Upper lobe of right lung (tissue), 1 donor: ENCODE results near the gene TAS1R1. TPM values are rescaled to one million over a fixed set of nuclear protein-coding genes. Genes with fewer than 3 reads are reported as not detected.
"Not testable (repeated sequence)": the region's sequence is repeated elsewhere in the genome, so short reads cannot be mapped to it uniquely, and the experiment has no call there.

Experiments used
- ATAC-seq: fragments of 200-7000 bp; cut with Tn5 transposase; one replicate; pipeline ENCODE4 v1.9.1; 2020; ENCODE audit warnings: mild to moderate bottlenecking, moderate library complexity
- DNase-seq: peaks from one replicate; pipeline ENCODE4 v3.0.0-alpha.2; 2020
- H3K27ac ChIP-seq: fragments of 200-600 bp; one replicate; pipeline ENCODE4 v1.8.0; 2022
- H3K27me3 ChIP-seq: fragments of 200-600 bp; one replicate; pipeline ENCODE4 v1.8.0; 2022; ENCODE audit warnings: mild to moderate bottlenecking
- H3K36me3 ChIP-seq: fragments of 200-600 bp; one replicate; pipeline ENCODE4 v1.8.0; 2022
- H3K4me1 ChIP-seq: fragments of 200-600 bp; one replicate; pipeline ENCODE4 v1.8.0; 2022
- H3K4me3 ChIP-seq: fragments of 200-600 bp; one replicate; pipeline ENCODE4 v1.8.0; 2022; ENCODE audit warnings: mild to moderate bottlenecking
- H3K9me3 ChIP-seq: fragments of 200-600 bp; one replicate; pipeline ENCODE4 v1.8.0; 2022
- intact Hi-C: fragments of 100-400 bp; cut with DNase I; formaldehyde crosslinking; loops from one replicate; pipeline ENCODE4 v1.11.0; 2022
- total RNA-seq: library from RNA; stranded (reverse); fragmentation: NEBNext Ultra II Directional; extraction: Animal tissue kit (Norgen Biotek cat#: 25700); gene quantifications from one replicate; pipeline ENCODE4 v1.2.1, GENCODE V29; 2021
- TF ChIP-seq, protein P1 (sequence below): fragments of 200-600 bp; IDR thresholded peaks from one replicate; pipeline ENCODE4 v1.8.0; 2022; ENCODE audit warnings: antibody characterized with exemption
- donor health status: DM: no; HTN: yes; CAD: no; lungs with severe emphysema.

The TAS1R1 gene
- total RNA-seq, 1 donor from 2014 or later: not detected

DNA sequence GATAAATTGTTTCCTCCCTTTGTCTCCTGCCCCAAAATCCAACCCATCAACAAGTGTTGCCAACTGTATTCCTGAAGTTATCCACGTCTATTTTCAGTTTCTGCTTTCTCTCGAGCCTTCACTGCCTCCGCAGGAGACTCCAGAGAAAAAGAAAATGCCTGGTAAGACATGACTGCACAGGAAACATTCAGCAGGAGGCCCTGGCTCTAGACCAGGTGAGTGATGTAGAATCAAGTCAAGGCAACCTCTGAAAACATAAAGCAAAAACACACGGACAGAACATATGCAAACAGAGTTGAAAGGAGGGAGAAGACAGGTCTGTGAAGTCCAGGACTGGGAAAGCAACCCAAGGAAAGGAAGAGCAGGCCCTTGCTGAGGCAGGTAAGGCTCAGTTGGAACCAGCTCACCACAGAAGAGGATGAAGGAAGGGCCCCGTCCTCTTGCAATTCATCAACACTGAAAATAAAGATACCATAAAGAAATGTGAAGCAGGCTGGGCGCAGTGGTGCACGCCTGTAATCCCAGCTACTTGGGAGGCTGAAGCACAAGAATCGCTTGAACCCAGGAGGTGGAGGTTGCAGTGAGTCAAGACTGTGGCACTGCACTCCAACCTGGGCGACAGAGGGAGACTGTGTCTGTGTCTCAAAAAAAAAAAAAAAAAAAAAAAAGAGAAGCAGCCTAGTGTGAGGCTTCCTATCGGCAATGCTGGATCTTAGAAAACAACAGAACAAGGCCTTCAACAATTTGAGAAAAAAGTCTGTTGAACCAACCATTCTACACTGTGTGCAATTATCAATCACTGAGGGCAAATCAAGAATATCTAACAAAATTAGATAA lies 9.6 kb upstream of the TAS1R1 start:
- ATAC-seq: no peak
- TF ChIP-seq, protein P1, sequence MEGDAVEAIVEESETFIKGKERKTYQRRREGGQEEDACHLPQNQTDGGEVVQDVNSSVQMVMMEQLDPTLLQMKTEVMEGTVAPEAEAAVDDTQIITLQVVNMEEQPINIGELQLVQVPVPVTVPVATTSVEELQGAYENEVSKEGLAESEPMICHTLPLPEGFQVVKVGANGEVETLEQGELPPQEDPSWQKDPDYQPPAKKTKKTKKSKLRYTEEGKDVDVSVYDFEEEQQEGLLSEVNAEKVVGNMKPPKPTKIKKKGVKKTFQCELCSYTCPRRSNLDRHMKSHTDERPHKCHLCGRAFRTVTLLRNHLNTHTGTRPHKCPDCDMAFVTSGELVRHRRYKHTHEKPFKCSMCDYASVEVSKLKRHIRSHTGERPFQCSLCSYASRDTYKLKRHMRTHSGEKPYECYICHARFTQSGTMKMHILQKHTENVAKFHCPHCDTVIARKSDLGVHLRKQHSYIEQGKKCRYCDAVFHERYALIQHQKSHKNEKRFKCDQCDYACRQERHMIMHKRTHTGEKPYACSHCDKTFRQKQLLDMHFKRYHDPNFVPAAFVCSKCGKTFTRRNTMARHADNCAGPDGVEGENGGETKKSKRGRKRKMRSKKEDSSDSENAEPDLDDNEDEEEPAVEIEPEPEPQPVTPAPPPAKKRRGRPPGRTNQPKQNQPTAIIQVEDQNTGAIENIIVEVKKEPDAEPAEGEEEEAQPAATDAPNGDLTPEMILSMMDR: no peak
- Histone ChIP-seq H3K36me3 (peaks cover 89% of the 10 kb centered on the region), H3K27ac (no peak overlapping the region), H3K9me3 (no peaks in the 10 kb centered on the region), H3K4me1 (peaks cover 7% of the 10 kb centered on the region), H3K4me3 (no peak overlapping the region), H3K27me3 (no peaks in the 10 kb centered on the region)
- intact Hi-C loops: no loop called here
- DNase-seq: no peak

DNA sequence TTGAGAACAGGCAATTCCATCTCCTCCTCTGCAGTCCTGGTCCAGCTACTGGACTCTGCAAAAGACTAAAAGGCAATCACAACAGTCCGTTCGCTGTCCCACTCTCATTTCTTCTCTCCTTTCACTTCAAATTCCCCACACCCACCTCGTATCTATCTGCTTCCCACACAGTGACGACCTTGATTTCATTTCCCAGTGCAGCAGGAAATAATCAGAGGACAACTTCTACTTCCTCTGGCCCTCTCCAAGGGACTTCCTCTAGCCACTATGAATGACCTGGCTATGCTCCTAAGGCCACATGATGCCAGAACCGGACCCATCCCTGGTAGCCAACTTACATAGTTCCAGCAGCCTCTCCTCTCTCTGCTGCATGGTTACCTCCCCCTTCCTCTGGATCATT lies 8.8 kb upstream of the TAS1R1 start:
- H3K9me3 ChIP-seq: no peaks in the 10 kb centered on the region
- intact Hi-C loops: no loop called here
- H3K27ac ChIP-seq: no peak overlapping the region
- H3K36me3 ChIP-seq: peaks cover 86% of the 10 kb centered on the region
- TF ChIP-seq, protein P1: no peak
- no peaks in the 10 kb centered on the region for H3K27me3 ChIP-seq
- H3K4me3 ChIP-seq: no peak overlapping the region
- no peak for DNase-seq
- ATAC-seq: peak; percentile 22
- peaks cover 7% of the 10 kb centered on the region for H3K4me1 ChIP-seq

DNA sequence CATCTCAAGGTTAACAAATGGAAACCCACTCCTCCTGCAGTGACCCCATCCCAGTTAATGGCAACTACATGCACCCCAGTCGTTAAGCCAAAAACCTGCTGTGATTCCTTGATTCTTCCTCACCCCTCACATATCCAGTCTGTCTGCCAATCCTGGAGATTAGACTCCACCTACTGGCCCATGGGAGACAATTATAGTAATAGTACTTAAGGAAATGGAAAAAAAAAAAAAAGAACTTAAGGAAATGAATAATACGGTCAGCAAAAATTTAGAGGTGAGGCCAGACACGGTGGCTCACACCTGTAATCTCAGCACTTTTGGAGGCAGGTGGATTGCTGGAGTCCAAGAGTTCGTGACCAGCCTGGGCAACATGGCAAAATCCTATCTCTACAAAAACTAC lies 7.8 kb upstream of the TAS1R1 start:
- Histone ChIP-seq H3K9me3 (no peaks in the 10 kb centered on the region), H3K36me3 (peaks cover 81% of the 10 kb centered on the region), H3K27me3 (no peaks in the 10 kb centered on the region), H3K4me3 (no peak overlapping the region), H3K4me1 (peaks cover 7% of the 10 kb centered on the region), H3K27ac (no peak overlapping the region)
- intact Hi-C loops: no loop called here
- no peak for ATAC-seq
- TF ChIP-seq, protein P1: no peak
- DNase-seq: no peak

DNA sequence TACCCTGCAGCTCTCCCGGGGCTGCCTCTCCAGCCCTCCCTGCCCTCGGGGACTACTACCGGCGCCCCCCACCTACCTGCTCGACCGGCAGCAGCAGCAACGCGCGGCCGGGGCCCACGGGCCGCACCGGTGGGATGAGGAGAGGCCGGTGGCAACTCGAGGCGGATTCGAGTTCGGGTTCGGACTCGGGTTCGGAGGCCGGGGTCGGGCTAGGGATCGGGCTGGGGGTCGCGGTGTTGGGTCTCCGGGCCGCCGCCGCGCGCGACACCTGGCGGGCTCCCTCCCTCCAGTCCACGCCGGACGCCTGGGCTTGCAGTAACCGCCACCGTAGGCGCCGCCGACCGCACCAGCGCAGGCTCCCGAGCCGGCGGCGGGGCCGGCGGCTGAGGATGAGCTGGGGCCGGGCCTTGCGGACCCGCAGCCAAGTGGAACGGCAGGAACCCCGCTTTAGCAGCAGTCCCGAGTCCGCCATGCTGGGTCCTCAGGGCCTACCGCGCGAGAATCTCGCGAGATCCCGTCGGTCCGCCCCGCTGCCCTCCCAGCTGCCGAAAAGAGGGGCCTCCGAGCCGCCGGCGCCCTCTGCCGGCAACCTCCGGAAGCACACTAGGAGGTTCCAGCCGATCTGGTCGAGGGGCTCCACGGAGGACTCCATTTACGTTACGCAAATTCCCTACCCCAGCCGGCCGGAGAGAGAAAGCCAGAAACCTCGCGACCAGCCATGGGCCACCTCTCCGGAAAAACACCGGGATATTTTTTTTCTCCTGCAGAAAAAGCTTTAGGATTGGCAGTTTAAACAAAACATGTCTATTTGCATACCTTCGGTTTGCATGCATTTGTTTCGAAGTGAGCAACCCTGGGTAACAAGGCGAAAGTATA lies 838 bp upstream of the TAS1R1 start, which contains the start of gene NOL9:
TSS of gene NOL9 (minus strand) at position 483 of the 876 bp plus-strand sequence. CDS start at position 472, 11 bp downstream.
- ATAC-seq (peak; percentile 100), DNase-seq (peak; percentile 98)
- Histone ChIP-seq H3K27me3 (no peaks in the 10 kb centered on the region), H3K36me3 (peaks cover 18% of the 10 kb centered on the region), H3K9me3 (no peaks in the 10 kb centered on the region), H3K4me1 (peaks cover 21% of the 10 kb centered on the region), H3K4me3 (peak within 1 kb of the TSS; percentile 98), H3K27ac (peak within 1 kb of the TSS; percentile 79)
- TF ChIP-seq, protein P1: peak; percentile 95
- intact Hi-C loops: no loop called here

DNA sequence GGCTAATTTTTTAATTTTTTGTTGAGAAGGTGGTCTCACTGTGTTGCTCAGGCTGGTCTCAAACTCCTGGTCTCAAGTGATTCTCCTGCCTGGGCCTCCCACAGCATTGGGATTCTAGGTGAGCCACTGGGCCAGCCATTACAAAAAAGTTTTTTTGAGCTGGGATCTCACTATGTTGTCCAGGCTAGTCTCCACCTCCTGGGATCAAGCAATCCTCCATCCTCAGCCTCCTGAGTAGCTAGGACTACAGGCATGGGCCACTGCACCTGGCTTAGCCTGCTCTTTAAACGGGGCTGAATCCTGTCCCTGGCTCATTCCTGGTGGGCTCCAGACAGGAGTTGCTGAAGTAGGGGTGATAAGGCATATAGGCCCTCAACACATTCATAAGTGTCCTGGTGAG lies 2.5 kb downstream of the TAS1R1 start:
- Histone ChIP-seq H3K27me3 (no peaks in the 10 kb centered on the region), H3K4me3 (no peak overlapping the region), H3K4me1 (peaks cover 20% of the 10 kb centered on the region), H3K9me3 (no peaks in the 10 kb centered on the region), H3K36me3 (no peaks in the 10 kb centered on the region), H3K27ac (no peak overlapping the region)
- DNase-seq: no peak
- no peak for ATAC-seq
- intact Hi-C loops: no loop called here
- TF ChIP-seq, protein P1: no peak

DNA sequence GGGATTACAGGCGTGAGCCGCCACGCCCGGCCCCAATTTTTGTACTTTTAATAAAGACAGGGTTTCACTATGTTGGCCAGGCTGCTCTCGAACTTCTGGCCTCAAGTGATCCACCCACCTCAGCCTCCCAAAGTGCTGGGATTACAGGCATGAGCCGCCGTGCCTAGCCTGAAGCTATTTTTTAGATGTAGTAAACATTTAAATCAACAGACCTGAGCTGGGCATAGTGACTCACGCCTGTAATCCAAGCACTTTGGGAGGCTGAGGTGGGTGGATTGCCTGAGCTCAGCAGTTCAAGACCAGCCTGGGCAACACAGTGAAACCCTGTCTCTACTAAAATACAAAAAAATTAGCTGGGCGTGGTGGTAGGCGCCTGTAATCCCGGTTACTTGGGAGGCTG lies 4.1 kb downstream of the TAS1R1 start:
- intact Hi-C loops, H3K27me3 ChIP-seq, H3K27ac ChIP-seq, ATAC-seq, H3K4me1 ChIP-seq, H3K36me3 ChIP-seq, H3K4me3 ChIP-seq, H3K9me3 ChIP-seq, DNase-seq: not testable (repeated sequence)
